HG03139 (cell line): ENCODE results near the gene THSD4.

Experiments used
- ATAC-seq: cut with Tn5 transposase; IDR thresholded peaks from one replicate; pipeline ENCODE4 v1.9.1; 2021; ENCODE audit not compliant: unreplicated experiment

Gene THSD4

DNA sequence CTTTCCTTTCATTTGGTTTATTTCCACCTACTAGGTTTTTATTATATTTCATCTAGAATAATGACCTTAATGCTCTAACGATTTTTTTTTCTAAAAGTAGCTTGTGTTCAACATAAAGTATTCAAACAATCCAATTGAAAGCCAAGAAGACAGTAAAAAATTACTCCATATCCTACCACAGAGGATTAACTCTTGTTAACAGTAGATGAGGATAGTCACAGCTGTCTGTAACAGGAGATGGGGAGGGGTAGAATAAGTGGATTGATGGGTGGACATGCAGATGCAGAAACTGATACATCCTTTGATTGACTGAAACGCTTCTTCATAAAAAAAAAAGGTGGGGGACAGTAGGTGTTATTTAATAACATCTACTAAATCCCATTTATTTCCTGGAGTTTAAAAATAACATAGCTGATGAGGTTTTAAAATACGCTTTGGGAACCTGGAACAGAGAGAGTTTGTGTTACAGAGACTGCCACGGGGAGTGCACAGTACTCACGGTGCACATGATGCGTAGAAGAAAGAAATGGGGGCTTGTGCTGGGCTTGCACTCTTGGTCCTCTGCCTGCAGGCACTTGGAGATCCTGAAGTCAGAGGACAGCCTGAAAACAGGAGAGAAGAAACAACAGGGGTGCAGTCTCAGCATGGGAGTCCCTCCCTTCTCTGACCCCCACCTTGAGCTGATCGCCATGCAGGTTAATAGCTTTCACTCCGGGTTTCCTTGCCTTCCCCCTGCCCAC lies 226.7 kb downstream of the THSD4 start:
- ATAC-seq: no peak

DNA sequence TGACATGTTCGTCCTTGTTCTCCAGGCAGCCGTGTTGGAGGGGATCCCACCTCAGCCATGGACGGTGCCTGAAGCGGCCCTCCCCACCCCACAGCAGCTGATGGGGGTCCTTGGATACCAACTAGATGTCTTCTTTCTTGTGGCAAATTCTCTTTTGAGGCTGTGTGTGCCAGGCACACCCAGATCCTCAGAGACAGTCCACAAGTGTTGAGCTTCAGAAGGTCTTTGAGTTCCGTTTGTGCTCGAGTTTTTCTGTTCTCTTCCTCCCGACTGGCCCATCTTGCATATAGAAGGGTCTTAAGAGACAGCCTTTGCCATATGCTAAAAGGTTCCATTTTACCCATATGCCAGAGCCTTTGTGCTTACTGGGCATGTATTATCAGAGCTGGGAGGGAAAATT lies 227.4 kb downstream of the THSD4 start:
- no peak for ATAC-seq

DNA sequence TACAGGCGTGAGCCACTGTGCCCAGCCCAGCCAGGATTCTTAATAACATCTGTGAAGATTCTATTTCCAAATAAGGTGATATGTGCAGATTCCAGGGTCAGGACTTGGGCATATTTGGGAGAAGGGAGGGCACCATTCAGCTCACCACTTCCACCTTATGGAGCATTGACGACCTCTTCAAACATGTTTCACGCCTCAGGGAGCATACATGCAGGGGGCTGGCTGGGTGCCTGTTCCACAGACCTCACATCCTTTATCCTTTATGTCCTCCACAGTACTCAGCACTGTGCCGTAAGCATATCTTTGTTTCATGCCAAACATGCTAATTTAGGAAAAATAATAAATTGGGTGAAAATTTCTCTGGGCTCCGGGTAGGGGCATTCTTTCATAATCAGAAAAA lies 229.0 kb downstream of the THSD4 start:
- no peak for ATAC-seq

DNA sequence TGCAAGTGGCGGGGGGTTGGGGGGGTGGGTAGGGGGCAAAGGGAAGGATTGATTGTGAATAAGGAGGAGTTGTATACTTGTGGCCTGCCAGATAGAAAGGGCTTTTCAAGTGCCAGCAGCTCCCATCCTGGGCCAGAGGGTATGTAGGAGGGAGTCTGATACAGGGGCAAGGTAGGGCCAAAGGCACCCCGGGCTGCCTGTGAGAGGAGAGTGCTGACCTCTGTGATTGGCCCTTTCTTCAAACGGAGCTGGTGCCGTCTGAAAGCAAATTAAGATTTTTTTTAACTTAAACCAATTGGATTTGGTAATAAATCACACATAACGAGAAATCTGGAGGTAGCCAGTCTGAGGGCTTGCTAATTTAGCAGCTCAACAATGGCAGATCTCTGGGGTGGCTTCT lies 229.9 kb downstream of the THSD4 start:
- ATAC-seq: no peak

DNA sequence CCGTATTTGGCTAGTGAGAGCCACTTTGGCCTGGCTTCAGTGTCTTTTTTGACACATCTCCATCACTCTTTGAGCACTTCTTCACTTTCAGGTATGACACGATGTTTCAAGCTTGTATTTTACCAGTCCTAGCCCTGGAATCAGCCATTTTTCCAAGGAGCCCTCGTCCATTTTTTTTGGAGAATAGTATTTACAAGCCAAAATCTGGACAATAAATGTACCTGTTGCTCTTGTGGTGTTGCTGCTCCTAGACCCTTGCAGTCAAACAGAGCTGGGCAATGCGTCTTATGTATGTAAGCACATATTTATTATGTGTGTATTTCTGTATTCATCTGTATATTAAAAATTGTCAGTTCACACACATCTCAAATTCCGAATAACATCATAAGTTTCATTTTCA lies 231.2 kb downstream of the THSD4 start:
- no peak for ATAC-seq

DNA sequence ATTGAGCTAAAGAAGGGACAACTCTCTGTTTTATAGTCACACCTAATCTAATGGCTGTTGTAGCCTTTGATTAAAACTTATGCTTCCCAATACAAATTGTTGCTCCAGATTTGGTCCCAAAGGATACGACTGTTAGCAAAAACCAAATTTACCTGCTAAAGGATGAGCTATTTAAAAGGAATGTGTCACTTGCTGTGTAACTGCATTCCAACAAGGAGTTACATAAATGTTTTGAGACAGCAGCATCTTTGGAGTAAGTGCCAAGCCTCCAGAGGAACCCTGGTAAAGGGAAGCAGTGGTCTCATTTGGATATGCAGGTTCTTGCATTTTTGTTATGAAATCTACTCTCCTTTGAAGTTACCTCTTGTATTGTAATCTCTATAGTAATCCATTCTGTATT lies 233.3 kb downstream of the THSD4 start:
- no peak for ATAC-seq

DNA sequence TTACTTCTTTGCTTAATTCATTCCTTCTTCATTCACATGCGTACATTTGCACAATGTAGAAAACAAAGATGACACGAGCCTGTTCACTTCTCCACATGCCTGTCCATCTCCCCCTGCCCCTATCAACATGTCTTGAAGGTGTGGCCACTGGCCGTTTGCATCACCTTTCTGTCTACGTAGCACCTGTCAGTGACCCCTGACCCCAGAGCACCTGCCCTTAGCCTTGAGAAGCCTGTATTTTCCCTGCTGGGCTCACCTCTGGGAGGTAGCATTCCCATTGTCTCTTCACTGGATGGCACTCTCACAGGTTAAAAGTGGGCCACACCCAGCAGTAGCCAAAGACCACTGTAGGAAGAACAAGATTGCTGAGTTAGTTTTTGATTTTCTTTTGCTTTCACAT lies 234.1 kb downstream of the THSD4 start:
- no peak for ATAC-seq

DNA sequence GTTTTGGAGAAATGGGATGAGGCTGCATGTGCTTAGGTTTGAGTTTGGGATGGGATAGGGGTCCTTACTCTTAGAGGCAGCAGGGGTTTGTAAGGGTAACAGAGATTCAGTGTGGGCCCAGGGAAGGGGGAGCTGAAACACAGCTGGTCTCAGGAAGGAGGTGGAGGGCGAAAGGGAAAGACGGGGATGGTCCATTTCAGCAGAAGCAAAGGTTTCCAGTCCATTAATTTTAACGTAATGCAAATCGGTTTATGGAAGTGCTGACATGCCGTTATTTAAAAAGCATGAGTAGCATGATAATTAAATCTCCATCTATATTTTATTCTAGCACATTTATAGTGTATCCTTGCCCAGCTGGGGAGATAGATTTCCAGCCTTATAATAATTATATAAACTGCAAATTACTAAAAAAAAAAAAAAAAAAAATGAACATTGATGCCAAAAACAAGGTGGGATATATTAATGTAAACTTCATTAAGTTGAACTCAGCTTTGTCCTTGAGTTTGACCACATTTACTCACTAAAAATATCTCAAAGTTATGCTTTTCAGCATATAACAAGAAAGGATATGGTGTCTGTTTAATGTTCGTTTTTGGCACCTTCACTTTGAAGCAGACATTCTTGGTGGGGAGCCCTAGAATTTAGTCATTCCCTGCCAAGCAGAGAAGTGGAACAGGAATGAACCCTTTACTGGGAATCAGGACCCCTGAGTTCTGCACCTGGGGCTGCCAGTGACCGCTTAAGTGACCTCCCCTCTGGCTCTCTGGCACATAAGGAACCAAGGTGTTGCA lies 234.7 kb downstream of the THSD4 start:
- no peak for ATAC-seq

DNA sequence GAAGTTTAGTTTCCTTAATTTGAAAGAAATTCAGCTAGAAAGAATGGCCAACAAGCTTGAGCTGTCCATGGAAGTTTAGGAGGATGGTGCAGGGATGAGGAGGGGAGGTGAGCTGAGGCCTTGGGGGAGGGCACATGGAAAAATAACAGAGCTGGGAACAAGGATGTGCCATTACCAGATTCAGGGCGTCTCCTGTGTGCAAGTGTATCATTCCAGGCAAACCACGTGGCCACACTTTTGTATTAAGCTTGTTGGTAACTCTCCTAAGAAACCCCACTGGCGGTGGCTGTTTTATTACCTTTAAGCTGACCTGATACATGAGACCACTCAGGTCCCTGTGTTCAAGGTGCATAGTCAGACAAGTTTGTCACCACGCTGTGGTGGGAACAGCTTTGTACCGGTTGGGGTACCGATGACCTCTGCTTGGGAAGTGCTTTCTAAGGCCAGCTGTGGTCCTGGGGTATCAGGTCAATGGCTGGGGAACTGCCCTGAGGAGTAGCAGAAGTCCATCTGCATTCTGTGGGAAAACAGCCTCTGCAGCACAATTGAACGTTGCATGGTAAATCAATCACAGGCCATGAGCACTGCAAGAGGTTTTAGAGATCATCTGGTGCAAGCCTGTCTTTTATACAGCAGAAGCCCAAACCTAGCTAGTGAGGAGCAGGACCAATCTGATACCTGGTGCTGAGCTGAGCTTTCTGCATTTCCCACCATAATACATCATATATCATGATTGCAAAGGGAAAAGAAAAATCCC lies 235.5 kb downstream of the THSD4 start:
- ATAC-seq: no peak

DNA sequence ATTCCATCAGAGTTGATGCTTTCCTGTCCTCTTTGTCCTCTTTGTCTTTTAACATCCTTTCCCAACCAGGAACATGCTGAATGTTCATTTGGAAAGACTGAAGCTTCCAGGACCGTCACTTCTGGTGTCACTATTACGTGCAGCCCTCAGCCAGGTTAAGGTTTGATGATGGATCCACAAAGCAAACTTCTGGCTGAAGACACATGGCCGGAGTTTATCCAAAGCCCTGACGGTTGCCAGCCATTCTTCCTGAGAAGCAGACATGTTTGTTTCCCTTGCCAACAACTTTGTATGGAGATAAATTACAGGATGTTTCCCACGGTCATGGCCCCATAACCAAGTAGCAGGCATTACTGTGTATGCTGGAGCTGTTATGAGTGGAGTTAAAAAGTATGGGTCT lies 236.9 kb downstream of the THSD4 start:
- ATAC-seq: no peak

DNA sequence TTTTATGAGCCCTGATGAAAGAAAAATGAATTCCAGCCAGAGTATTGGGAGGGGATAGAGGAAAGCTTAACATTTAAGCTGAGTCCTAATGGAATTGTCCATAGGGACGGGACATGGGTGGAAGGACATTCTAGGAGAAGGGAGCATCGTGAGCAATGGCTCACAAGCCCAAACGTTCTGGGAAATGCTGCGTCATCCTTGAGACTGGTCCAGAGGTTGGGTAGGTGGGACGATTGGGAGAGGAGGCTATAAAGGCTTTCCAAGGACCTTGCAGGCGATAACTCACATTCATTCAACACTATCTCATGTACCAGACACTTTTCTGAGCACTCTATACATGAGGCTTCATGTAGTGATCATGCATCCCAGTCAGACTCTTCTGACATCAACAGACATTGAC lies 237.5 kb downstream of the THSD4 start:
- ATAC-seq: no peak

DNA sequence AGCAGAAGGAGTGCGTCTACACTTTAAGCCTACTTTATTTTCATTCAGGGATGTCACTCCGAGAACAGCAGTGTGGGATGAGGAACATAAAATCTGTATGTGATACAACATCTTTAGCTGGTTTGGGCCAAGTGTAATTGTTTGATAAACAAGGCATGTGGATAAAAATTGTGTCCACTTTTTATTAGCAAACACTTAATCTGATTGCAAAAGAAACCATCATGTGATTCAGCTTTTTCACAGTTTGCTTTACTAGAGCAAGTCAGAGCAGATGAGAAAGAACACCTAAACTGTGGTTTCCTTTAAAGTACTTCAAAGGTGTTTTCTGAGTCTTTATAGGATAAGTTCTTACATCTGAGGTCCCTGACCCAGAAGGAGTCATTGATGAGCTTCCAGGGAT lies 237.9 kb downstream of the THSD4 start:
- no peak for ATAC-seq

DNA sequence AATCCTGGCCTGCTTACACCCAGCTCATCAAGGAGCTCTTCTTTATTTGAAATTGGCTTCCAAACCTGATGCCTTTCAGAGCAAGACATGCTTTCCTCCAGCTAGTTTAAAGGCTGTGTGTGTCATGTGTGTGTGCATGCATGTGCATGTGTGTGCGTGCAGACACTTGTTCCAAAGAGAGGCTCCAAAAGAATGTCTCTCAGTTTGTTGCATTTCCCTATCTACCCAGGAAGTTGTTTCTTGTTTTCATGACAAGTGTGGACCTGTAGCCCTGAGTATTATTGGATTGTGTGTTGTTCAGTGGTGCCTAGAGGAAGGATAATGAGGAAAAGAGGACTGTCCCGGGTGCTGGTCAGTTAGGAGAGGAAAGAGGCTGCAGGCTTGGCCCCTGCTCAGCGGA lies 240.0 kb downstream of the THSD4 start:
- no peak for ATAC-seq

DNA sequence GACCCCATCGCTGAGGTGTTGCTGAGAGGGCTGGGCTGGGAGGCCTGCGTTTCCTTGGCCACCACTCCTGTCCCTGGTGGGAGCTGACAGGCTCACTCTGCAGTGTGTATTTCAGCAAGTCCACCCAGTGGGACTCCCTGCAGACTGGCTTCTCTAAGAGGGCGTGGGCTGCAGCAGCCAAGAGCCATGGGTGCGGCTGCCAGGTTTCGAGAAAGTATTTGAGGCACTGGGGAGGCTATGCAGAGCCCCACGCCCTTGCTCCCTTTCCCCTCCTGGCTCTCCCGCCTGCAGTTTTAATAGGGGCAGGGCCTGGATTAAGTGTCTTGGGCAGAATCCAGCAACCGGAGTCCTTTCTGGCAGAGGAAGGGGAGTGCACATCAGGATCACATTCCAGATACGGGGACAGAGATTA lies 242.1 kb downstream of the THSD4 start:
- no peak for ATAC-seq

DNA sequence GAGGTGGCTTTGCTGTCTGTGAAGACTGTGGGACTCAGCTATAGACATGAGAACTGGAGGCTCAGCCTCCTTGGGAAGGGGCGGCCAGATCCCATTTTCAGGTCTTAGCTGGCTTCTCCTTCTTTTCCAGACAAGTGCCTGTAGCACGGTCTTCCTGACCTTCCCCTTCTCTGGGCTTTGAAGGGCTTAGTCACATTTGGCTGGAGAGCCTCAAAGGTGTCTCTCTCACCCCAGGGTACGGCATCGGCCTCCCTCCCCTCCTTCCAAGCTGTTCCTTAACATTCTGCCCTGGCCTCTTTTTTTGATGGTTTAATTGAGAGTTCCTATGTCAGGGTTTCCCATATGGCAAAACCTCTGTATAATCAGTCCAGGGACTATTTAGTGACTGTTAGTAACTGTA lies 242.7 kb downstream of the THSD4 start:
- no peak for ATAC-seq

DNA sequence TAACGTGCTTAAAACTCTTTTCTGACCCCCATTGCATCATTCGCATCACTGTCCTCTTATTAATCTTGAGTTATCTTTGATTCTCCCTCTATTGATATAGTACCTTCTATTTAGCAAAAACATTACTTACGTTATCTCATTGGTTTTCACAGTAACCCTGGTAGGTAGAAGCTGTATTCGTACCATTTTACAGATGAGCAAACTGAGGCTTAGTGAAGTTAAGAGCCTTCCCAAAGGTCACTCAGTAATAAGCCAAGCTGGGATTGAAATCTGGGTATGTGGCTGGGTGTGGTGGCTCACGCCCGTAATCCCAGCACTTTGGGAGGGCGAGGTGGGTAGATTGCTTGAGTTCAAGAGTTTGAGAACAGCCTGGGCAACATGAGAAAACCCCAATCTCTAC lies 244.0 kb downstream of the THSD4 start:
- ATAC-seq: no peak

DNA sequence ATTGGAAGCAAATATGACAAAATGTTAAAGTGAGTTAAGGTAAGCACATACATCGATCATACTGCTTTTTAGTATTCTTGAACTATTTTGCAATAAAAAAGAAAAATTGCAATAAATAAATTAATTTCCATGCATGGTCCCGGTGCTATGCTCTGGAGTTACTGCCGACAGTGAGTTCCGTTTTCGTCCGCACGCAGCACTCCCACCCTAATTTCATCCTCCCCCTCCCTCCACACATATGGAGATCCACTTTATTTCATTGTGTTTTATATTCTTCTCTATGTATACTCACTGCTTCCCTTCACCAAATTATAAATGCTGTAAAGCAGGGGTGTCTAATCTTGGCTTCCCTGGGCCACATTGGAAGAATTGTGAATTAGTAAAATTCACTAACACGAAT lies 247.3 kb downstream of the THSD4 start:
- ATAC-seq: no peak

DNA sequence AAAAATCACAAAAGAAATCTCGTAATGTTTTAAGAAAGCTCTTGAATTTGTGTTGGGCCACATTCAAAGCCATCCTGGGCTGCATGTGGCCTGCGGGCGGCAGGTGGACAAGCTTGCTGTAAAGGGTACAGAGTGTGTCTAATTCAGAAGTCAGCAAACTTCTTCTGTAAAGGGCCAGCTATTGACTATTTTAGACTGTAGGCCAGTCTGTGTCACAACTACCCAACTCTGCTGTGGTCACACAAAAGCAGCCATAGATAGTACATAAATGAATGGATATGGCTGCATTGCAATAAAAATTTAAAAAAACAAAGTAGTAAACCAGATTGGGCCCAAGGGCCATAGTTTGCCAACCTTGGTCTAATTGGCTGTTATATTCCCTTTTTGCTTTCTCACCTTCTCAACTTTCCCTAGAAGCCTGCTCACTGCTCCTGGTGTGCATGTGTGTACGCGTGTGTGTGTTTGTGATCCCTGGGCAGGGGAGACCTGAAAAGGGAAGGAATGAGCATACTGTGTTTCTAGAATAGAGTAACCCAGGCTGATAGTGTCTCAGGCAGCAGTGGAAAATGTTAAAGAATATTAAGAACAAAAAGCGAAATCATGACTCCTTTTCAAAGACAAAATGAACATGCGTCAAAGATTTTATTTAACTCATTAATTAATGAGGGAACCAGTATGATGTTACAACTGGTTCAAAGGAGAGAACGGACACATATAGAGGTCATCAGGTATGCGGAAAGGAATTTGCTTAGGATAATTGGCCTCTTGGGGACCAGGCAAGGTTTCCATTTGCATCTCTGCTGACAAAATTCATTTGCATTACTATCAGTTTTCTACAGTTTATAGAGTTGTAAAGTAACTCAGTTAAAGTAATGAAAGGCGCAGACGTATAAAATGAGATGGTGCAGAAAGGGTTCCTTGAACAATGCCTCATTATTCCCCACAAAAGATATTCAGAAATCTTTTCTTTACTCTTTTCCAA lies 248.0 kb downstream of the THSD4 start:
- no peak for ATAC-seq

DNA sequence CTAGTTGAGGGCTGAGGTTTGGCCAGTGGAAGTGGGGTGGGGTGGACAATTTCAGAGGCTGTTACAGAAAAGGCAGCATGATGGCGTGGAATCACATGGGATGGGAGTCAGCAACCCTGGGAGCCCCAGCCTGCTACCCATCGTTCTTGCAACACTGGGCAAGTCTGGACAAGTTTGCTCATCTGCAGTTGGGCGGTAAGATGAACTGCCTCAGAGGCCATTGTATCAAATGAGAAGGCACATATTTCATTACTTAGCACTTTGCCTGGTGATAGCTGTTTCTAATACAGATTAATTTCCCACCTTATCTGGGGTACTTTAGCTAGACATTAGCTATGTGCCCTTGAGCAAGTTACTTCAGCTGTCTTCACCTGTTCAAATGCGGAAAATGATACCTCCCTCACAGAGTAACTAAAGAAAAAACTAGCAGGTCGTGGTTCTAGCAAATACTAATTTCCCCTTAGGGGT lies 248.9 kb downstream of the THSD4 start:
- ATAC-seq: no peak

DNA sequence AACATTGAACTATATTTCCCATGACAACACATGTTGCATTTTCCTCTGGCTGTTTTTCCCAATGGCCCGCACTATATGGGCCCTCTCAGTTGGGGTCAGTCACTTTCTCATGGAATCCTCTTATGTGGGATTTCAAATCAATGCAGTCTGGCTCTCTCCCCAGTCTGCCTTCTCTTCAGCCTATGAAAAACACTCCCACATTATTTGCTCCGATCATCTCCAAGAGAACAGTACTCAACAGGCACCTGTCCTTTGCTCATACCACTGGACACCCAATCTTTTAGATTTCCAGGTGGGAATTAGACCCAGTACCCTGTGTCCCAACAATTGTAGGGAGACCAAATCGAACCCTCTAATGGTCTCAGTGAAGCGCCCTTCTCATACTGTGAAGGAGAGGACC lies 251.3 kb downstream of the THSD4 start:
- ATAC-seq: no peak

DNA sequence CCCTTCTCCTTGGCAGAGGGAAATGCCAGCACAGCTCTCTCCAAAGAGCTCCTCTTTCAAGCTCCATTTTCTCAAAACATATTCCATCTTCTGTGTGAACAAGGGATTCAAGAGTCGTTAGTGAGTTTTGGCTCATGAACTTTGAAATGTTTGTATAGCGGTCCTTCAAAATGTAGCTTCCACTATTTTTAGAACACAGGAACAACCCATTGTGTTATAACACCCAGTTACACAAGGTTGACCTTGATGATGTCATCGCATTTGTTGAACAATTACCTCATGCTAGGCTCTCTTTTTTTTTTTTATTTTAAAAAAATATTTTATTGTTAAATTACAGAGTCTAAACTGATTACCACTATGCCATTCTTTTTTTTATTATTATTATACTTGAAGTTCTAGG lies 251.7 kb downstream of the THSD4 start:
- no peak for ATAC-seq
